GM06990 (cell line): ENCODE results near the gene OXNAD1.

Experiments used
- DNase-seq: peaks from one replicate; pipeline ENCODE4 v3.0.0-alpha.2; 2011; ENCODE audit not compliant: insufficient read length; ENCODE audit errors: extremely low read depth
- H3K27me3 ChIP-seq: replicated peaks from 2 replicates; pipeline ENCODE4 v1.6.0; 2011; ENCODE audit warnings: low read length; ENCODE audit not compliant: control insufficient read depth, insufficient read depth
- H3K36me3 ChIP-seq: 2 replicates; pipeline ENCODE4 v1.5.1; 2011; ENCODE audit warnings: low read length; ENCODE audit not compliant: control insufficient read depth, insufficient read depth
- H3K4me3 ChIP-seq: replicated peaks from 2 replicates; pipeline ENCODE4 v1.5.1; 2011; ENCODE audit warnings: low read depth, mild to moderate bottlenecking, control low read depth, low read length
- CTCF ChIP-seq: IDR thresholded peaks from 2 replicates; pipeline ENCODE4 v1.5.1; 2011; ENCODE audit warnings: low read length, control low read depth, mild to moderate bottlenecking, inconsistent platforms; ENCODE audit not compliant: insufficient read depth, poor library complexity, severe bottlenecking

The OXNAD1 gene

GRCh38 chr3:16325850-16326249 is 60.8 kb downstream of the OXNAD1 start:
- Histone ChIP-seq H3K36me3 (peaks cover 45% of the 10 kb centered on the region), H3K4me3 (no peak overlapping the region), H3K27me3 (no peaks in the 10 kb centered on the region)
- DNase-seq = no peak
- TF ChIP-seq CTCF = no peak

GRCh38 chr3:16326724-16327349 is 61.8 kb downstream of the OXNAD1 start:
- no peaks in the 10 kb centered on the region for H3K27me3 ChIP-seq
- H3K4me3 ChIP-seq = no peak overlapping the region
- peaks cover 38% of the 10 kb centered on the region for H3K36me3 ChIP-seq
- DNase-seq = no peak
- TF ChIP-seq CTCF = no peak

- no peak for TF ChIP-seq CTCF
- Histone ChIP-seq H3K36me3 (peaks cover 29% of the 10 kb centered on the region), H3K27me3 (no peaks in the 10 kb centered on the region), H3K4me3 (no peak overlapping the region)
- DNase-seq = no peak
Measured at GRCh38 chr3:16328124-16328523, 63.1 kb downstream of the OXNAD1 start.

- Histone ChIP-seq H3K27me3 (no peaks in the 10 kb centered on the region), H3K4me3 (no peak overlapping the region), H3K36me3 (peaks cover 23% of the 10 kb centered on the region)
- TF ChIP-seq CTCF = no peak
- DNase-seq = no peak
Measured at GRCh38 chr3:16329036-16329825, 64.2 kb downstream of the OXNAD1 start.

DNA sequence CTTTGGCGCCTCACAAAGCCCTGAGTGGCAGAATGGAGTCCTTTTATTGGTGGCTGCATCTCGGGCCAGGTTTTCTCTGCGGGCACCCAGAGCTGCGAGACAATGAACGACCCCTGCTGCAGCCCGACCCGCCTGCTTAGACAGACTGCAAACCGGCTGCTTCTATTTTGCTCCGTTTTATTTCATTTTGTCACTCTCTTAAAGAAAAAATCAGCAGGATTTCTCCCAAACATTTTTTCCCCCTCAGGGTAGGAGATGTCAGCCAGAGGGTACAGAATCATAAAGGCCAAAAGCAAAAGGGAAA is 64.8 kb downstream of the OXNAD1 start:
- DNase-seq = no peak
- H3K4me3 ChIP-seq = no peak overlapping the region
- peaks cover 23% of the 10 kb centered on the region for H3K36me3 ChIP-seq
- H3K27me3 ChIP-seq = no peaks in the 10 kb centered on the region
- no peak for TF ChIP-seq CTCF
